NCI-H524 (cell line): ENCODE data around the gene COL15A1.

ENCODE experiments used
- DNase-seq, 2 experiments: peaks; one replicate each; lab custom pipeline; 2025; lab: John Stamatoyannopoulos, UW

The COL15A1 gene

DNA sequence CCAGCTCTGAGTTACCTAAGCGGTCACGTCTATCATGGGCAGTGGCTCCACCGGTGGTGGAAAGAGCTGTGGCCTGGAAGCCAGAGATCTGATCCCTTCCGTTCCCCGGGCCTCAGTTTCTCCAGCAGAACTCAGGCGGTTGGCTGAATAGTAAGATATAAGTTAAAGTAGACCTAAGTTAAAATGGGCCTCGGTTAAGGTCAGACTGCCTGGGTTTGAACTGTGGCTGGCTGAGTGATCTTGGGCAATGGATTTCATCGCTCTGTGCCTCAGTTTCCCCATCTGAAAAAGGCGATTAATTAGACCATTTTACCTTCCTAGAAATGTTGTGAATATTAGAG, 997 bp downstream of the COL15A1 start:
- DNase-seq, result no peak

DNA sequence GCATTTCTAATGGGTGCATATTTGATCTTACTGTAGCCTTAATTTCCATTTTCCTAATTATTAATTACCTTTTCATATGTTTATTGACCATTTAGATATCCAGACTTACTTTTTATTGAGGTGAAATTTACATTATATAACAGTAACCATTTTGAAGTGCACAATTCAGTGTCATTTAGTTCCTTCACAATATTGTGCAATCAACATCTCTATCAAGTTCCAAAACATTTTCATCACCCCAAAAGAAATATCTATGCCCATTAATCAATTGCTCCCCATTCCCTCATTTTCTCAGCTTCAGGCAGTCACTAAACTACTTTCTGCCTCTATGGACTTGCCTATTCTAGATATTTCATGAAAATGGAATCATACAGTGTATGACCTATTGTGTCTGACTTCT, 5.9 kb downstream of the COL15A1 start:
- no peak for DNase-seq

DNA sequence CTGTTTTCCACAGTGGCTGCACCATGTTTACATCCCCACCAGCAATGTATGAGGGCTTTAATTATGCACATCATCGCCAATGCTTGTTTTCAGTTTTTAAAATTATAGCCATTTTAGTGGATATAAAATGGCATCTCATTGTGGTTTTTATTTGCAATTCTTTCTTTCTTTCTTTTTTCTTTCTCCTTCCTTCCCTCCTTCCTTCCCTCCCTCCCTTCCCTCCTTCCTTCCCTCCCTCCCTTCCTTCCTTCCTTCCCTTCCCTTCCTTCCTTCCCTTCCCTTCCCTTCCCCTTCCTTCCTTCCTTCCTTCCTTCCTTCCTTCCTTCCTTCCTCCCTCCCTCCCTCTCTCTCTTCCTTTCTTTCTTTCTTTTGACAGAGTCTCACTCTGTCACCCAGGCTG, 6.6 kb downstream of the COL15A1 start:
- DNase-seq, result no peak

DNA sequence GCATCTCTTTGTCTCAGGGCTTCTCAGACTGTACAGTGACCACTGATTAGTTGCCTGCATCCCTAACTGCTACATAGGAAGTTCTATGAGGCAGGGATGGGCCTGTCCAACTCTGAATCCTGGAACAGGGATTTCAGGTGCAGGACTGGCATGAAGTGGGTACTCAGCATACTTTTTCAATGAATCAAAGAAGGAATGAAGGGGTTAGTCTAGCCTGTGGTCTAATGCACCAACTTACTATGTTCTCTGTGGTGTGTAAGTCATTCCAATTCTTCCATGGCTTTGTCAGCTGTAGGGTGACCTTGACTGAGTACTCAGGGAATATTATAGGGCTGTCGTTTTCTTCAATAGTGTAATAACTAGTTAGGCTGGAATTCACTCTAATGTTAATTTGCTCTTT, 8.3 kb downstream of the COL15A1 start:
- DNase-seq, result no peak

DNA sequence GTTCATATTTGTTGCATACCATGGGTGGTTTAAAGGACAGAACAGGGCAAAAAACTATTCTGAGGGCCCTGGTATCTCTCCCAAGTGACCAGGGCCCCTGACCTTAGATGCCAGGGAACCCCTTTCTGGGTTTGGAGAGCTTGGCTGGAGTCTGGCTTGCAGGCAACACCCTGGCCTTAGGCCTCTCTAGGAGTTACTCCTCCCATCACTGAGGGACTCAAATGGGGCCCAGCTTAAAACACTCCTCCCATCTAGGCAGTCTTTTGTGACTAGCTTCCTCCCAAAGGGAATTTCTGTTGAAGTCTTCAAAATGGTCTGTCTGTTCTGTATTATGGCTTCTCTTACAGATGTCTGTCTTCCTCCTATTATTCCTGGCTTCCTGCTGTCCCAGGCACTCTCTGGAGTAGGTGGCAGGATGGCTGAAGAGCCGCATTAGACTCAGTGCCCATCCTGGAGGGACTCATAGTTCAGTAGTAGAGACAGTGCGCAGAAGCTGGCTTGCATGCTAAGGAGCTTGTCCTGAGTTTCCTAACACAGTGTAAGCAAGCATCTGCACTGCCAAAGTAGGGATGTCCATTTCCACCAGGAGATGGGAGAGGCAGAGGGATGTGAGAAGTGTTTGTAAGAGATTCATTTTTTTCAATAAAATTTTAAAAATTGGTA, 10.0 kb downstream of the COL15A1 start:
- no peak for DNase-seq

DNA sequence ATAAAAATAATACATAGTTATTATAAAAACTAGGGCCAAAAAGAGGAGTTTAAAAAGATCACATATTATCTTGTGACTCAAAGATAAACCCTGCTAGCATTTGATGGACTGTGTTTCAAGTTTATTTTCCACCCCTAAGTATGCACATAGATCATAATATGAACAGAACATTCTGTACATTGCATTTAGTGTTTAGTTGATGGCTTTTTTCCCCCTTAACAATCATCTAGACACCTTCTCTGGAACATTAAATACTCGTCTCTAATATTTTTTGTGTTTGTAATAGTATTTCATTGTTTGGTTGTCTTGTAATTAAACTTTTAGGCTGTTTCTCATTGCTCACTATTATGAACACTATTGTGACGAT, 10.5 kb downstream of the COL15A1 start:
- DNase-seq, result no peak

DNA sequence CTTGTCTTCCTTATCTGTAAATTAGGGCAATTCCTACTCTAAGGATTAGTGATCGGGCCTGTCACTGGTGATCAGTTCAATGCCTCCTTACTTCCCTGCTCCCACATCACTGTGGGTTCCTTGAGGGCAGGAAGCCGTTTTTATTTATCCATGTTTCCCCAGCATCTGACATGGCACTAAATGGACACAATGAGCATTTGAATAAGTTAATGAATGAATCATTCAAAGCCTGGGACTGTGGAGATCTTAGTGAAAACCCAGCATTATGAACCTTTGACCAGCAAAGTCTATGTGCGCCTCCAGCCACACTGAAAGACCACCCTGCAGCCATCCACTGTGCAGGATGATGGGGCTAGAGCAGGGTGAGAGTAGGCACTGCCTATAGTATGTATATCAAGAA, 11.6 kb downstream of the COL15A1 start:
- no peak for DNase-seq

DNA sequence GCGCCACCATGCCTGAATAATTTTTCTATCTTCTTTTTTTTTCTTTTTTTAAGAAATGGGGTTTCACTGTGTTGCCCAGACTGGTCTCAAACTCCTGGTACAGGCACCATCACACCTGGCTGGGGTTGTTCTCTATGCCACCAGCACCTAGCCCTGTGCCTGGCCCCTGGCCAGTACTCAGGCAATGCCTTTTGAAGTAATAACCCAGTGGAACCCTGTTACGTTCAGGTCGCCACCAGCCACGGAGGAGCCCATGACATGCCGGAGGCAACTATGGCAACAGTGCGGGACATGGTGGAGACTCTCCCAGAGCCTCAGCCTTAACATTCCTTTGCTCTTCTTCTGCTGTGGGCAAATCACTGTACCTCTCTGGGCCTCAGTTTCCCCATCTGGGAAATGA, 14.1 kb downstream of the COL15A1 start:
- no peak for DNase-seq

DNA sequence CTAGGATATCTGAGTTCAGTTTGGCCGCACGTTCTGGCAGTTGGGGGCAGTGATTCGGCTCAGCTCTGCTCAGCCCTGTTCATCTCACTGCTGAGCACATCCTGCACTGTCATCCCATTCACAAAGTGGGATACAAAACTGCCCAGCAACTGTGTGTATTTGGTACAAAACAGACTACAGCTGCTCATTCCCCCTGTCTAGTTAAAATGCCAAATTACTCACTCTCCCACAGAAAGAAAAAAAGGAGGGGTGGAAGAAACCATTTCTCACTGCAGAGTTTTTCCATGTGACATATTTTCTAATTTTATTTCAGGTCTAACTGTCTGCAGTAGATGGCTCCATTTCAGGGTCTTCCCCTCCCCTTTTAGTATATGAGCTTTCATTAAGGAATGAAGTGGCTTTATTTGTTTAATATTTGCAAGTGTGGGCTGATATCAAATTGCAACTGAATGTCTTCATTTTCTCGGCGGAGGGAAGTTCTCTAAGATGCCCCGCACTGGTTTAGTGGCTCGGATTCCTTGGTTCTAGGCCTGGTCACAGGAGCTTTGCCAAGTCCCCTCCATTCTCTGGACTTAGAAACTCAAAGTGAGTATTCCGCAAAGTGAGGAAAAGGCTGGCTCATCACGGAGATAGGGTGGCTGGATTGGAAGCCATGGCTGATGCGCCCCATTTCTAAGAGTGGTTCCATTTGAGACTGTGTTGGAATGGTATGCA, 14.7 kb downstream of the COL15A1 start:
- no peak for DNase-seq

DNA sequence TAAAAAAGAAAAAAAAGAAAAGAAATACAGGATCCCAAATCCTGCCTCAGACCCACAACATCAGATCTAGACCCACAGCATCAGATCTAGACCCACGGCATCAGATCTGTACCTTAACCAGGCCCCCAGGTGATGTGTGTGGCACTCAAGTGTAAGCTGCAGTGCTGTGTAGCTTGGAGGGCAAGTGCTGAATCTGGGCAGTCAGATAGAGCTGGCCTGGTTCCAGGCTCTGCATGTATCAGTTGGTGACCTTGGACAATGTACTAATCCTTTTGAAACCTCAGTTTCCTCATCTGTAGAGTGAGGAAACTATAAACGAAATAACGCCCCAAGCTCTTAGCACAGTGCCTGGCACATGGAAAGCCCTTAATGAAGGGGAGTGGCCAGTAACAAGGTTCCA, 16.7 kb downstream of the COL15A1 start:
- DNase-seq, result no peak

DNA sequence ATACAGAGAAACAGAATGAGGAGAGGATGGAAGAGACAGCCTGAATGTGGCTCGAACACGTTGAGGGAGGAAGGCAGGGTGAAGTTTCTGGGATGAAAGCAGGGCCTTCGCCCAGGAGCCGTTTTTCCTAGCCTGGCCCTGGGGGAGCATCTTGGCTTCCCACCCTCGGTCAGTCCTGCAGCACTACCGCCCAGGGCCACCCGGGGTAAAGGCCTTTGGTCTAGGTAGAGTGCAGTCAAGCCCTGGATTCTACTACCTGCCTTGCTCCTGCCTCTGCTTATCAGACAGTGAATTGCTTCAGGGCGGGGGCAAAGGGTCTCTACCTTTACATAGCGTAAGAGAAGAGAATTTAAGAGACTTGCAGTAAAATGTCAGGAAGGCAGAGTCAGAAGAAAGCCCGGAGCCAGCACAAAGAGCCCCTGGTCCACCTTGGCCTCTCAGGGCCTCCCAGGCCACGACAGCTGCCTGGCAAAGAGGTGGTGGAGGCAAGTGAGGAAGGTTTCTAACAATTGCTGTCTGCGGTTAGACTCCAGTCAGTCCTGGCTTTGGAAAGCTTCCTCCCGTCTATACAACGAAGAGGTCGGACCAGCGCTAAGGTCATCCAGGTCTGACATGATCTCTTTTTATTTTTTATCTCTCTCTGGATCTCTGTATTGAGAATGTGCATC, 17.9 kb downstream of the COL15A1 start:
- DNase-seq, result no peak

DNA sequence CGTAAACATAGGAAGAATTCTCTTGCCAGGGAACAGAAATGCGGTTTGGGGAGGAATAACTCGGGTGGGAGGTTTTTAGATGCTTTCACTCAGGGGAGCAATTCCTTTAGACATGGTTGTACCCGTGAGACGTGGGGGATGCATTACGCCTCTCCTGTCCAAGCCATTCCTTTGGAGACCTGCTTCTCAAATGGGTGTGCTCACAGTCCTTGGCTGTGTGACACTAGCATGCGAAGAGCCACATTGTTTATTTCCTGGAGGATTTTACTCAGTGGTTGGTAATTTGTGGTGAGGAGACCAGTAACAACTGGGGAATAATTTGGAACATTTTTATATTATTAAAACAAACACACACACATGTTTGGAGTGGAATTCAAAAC, 18.5 kb downstream of the COL15A1 start:
- DNase-seq, result no peak

DNA sequence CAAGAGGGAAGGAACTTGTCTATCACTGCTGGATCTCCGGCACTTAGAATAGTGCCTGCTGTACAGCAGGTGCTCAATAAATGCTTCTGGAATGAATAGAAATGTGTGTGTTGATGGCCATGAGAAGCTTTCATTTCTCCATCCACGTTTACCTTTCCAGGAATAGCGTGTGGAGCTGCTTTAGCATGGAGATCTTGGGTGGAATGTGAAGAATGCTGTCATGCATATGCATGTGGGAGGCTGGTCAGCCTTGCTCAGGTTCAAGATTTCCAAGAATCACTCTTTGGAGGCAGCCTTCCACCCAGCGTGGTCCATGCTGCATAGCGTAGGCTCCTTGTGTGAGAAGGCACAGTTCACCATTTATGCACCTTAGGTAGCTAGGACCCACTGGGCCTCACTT, 19.2 kb downstream of the COL15A1 start:
- DNase-seq, result no peak

DNA sequence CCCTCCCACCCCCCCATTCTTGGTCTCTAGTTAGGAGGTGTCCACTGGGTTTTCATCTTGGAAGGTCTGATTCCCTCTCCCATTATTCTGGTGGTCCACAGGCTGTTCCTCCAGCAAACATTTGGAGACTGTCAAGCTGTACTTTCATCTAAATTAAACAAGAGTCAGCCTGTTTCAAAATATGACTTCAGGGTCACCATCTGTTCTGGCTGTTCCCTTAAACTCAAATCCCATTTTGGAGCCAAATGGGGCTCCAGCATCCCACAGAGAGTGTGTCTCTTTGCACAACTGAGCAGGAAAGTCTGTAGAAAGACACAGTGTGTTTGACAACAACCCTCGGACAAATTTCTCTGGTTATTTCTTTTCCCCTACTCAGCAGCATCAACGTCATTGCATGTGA, 20.5 kb downstream of the COL15A1 start:
- no peak for DNase-seq

DNA sequence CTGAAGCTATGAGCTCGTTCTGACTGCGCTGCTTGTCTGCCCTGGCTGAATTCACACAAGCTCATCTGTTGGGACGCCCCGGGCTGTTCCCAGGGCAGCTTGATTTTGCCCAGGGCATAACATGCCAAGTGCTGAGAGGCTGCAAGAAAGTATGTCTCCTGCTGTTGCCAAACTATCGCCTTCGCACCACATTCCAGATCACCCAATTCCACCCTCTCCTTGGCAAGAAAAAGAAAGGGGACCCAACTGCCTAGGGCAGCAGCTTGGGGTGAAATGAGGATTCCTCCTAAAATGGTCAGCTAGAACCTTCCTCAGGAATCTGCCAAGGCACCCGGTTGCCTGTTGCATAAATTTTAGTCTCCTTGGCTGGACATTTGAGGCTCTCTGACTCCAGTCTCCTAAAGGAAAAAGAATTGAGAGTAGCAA, 21.2 kb downstream of the COL15A1 start:
- DNase-seq, result no peak

DNA sequence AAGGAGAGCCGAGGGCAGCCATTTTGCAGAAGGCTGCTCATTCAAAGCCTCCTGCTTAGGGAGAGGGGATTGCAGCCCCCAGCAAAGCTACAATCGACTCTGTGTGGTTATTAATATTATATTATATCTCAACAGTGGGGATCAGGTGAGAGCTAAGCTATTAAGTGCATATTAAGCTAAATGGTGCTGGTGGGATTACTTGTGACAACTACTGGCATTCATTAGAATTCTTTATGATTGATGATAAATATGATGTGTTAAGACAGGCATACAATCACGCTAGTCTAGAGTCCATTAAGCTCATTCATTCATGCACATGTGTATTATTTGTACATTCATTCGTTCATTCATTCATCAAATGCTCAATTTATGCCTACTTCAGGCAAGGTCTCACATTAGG, 23.0 kb downstream of the COL15A1 start:
- DNase-seq, result no peak

DNA sequence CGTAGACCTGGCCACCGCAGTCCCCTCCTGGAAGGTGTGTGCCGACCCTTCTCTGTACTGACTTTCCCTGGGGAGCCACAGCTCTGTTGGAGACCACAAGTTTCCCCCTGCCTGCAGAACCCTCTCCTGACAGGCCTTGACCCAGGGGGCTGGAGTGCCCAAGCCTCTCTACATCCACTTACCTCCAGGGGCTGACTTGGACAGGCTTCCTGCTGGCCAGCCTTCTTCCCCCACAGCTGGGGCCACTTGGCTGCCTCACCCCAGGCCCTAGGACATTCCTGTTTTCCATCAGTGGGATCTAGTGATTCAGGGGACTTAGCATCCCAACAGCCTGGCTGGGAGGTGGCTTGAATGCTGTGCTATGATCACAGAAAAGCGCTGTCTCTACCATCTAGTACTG, 23.6 kb downstream of the COL15A1 start:
- DNase-seq, result no peak

DNA sequence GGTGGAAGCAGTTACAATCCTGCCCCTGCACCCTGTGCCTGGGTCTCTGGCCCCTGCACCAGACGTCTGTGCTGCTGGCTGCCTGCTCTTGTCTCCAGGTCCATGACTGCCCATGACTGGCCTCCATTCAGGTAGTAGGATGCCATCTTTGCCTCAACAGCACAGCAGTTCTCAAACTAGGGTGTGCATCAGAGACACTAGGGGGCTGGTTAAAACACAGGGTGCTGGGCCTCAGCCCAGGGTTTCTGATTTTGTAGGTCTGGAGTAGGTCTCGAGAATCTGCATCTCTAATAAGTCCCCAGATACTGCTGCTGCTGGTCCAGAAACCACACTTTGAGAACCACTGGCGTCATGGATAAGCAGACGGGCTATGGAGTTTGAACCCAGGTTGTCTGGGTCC, 24.0 kb downstream of the COL15A1 start:
- DNase-seq, result no peak

DNA sequence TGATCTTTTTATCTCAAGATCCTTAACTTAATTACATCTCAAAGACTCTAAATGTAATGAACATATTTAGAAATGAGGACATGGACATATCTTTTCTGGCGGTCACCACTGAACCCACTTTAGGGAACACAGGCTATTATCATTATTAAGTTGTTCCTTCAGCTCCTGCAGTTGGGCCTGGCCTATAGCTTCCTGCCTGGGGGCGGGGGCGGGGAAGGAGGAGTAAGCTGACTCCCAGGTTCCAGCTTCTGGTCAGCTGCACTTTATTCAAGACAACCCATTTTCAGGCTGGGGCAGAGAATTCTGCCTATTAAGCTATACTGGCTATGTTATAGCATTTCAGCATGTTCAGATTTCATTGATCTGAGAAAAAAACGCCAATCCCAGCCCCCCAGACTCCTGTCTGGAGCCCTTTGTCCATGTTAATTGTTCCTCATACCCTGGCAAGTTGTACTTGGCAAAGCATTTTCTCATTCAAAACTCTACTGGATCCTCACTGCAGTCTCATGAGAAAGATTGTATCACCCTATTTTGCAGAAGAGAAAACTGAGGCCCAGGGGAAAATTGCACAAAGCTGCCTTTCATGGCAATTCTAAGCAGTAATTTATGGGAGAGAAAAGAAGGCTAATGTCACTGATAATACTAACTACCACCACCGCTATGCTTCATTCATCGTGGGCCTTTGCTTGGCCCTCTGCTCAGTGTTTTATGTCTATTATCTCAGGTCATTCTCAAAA, 25.1 kb downstream of the COL15A1 start:
- no peak for DNase-seq

DNA sequence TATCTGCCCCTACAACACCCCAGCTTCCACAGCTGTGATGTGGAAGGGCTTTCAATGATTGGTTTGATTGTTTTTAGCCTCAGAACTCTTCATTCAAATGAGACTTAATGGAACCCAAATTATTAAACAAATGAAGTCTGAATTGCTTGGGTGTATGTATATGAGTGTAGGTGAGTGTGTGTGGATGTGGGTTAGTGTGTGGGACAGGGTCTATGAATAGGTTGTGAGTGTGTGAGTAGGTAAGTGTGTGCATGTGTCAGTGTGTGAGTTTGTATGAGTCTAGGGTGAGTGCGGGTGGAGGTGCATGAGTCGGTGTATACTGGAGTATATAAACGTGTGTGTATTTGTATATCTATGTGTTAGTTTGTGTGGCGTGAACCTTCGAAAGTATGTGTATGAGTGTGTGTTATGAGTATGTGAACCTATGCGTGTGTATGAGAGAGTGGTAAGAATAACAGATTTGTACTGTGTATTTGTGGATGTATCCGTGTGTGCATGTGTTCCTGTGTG, 26.9 kb downstream of the COL15A1 start:
- DNase-seq, result no peak

DNA sequence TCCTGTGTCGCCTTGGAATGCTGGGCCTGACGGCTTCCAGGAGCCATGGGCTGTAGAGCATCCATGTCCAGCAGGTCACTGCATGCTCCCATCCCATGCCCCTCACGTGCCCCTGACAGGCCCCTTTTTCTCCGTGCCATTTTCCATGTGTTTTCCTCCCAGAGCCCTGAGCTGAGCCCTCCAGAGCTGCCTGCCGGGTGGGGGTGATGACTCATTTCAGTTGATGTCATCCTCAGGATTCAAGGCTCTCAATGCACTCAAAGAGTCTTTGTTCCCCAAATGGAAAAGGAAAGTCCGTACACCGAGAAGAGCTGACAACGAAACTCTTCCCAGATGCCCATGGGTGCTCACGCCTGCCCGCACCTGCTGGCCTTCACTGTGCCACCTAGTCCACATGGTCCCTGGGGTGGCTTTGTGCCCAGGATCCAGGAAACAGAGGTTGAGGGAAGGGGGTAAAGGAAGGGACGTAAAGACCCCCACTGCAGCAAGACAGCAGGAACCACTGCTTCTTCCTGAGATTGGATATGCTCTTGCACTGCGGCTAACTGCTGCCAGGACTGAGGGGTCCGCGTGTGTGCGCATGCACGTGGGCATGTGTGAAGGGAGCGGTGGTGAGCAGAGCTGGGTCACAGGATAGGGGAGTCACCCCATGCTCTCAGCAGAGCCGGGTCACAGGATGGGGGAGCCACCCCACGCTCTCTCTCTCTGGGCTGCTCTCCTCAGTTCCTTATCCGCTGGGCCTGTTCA, 27.6 kb downstream of the COL15A1 start:
- DNase-seq, result no peak

DNA sequence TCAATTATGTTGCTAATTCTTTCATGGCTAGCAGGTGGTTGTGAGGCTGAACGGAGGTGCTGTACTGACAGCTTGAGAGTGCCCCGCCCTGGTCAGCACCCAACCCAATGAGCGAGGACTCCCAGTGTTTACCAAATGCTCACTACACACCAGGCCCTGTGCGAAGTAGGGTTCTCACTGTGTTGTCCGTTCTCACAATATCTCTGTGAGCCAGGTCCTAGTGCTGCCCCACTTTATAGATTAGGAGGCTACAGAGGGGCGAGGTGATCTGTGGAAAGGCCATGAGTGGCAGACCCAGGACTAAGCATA, 28.2 kb downstream of the COL15A1 start:
- no peak for DNase-seq
